Caco-2 (cell line): ENCODE measurements around the gene PFN4. TPM values are rescaled to one million over a fixed set of nuclear protein-coding genes. Genes with fewer than 3 reads are reported as not detected.
A peak's percentile ranks its signal among the peaks of the same experiment; 100 is the strongest.

Experiments
- BruUV-seq: library from RNA; stranded (reverse); fragments of 400-500 nt; replicated peaks from 2 replicates; lab custom pipeline; 2021; lab: Mats Ljungman, UMichigan
- CTCF ChIA-PET: fragments of 300-600 bp; sonication (Branson Sonifier 250); formaldehyde crosslinking; loops from one replicate; lab custom pipeline; 2022; ENCODE audit warnings: antibody characterized with exemption; lab: Charles Lee
- POLR2A ChIA-PET: fragments of 300-600 bp; sonication (Branson Sonifier 250); formaldehyde crosslinking; loops from one replicate; lab custom pipeline; 2022; ENCODE audit warnings: antibody characterized with exemption; lab: Charles Lee
- DNase-seq, 2 experiments: peaks; one replicate each; pipeline versions ENCODE4 v3.0.0 to v3.0.0-alpha.2; 2020 to 2022
- H3K27me3 ChIP-seq: replicated peaks from 2 replicates; pipeline ENCODE4 v1.6.0; 2011; ENCODE audit warnings: low read length; ENCODE audit not compliant: control insufficient read depth, insufficient read depth
- H3K36me3 ChIP-seq: 2 replicates; pipeline ENCODE4 v1.5.1; 2011; ENCODE audit warnings: low read length; ENCODE audit not compliant: control insufficient read depth, insufficient read depth
- H3K4me1 ChIP-seq: fragments of 250-450 bp; sonication (Bioruptor Pico); 2 replicates; pipeline ENCODE4 v1.5.1; 2020; ENCODE audit warnings: mild to moderate bottlenecking
- H3K4me3 ChIP-seq: 2 replicates; pipeline ENCODE4 v1.5.1; 2011; ENCODE audit warnings: low read depth, mild to moderate bottlenecking, control low read depth, low read length
- H3K9me3 ChIP-seq: fragments of 250-450 bp; sonication (Bioruptor Pico); 2 replicates; pipeline ENCODE4 v1.5.1; 2020; ENCODE audit warnings: mild to moderate bottlenecking, moderate library complexity
- H3K27ac Mint-ChIP-seq: one replicate; pipeline ENCODE4 v1.8.0; 2022; ENCODE audit warnings: mixed read lengths; ENCODE audit not compliant: unreplicated experiment
- H3K27me3 Mint-ChIP-seq: one replicate; pipeline ENCODE4 v1.8.0; 2022; ENCODE audit warnings: mixed read lengths; ENCODE audit not compliant: insufficient read depth, unreplicated experiment
- H3K36me3 Mint-ChIP-seq: one replicate; pipeline ENCODE4 v1.8.0; 2022; ENCODE audit warnings: mild to moderate bottlenecking, mixed read lengths; ENCODE audit not compliant: insufficient read depth, unreplicated experiment
- H3K4me1 Mint-ChIP-seq: one replicate; pipeline ENCODE4 v1.8.0; 2022; ENCODE audit warnings: low read depth, mixed read lengths; ENCODE audit not compliant: unreplicated experiment
- H3K4me3 Mint-ChIP-seq: one replicate; pipeline ENCODE4 v1.8.0; 2022; ENCODE audit warnings: mild to moderate bottlenecking, moderate library complexity, mixed read lengths; ENCODE audit not compliant: unreplicated experiment
- H3K9me3 Mint-ChIP-seq: one replicate; pipeline ENCODE4 v1.8.0; 2022; ENCODE audit warnings: mixed read lengths; ENCODE audit not compliant: unreplicated experiment
- CTCF ChIP-seq, 2 experiments: fragments of 200-600 bp in 1 of 2; IDR thresholded peaks; 1 replicate in 1 of 2; 2 replicates in 1 of 2; pipeline versions ENCODE4 v1.5.1 to v1.8.0; 2011 to 2022; ENCODE audit warnings: antibody characterized with exemption in 1 of 2, control low read depth in 1 of 2, inconsistent platforms in 1 of 2, low read depth in 1 of 2, low read length in 1 of 2, mild to moderate bottlenecking in 1 of 2, moderate library complexity in 1 of 2; ENCODE audit not compliant: insufficient read depth in 1 of 2, severe bottlenecking in 1 of 2, unreplicated experiment in 1 of 2
- intact Hi-C: fragments of 100-400 bp; cut with micrococcal nuclease; formaldehyde crosslinking; loops from one replicate; pipeline ENCODE4 v1.10.0; 2022; ENCODE audit not compliant: unreplicated experiment
- total RNA-seq: library from RNA; stranded (reverse); gene quantifications from 2 replicates; pipeline ENCODE4 v1.2.3, GENCODE V29; 2022

PFN4 gene
- total RNA-seq, 1 experiment from 2014 or later, result 1.4 TPM

- no peaks in the 10 kb centered on the region for H3K27me3 Mint-ChIP-seq
- H3K27ac Mint-ChIP-seq, result peak within 1 kb of the TSS; percentile 96
- peak within 1 kb of the TSS; percentile 72 for H3K4me3 ChIP-seq
- H3K4me1 Mint-ChIP-seq, result peaks cover 22% of the 10 kb centered on the region
- ChIA-PET CTCF (interaction anchor here (0.5 to 2.2 kb wide), 14 partner anchors 8 to 717 kb away, joined by 3 to 30 read pairs (median 4); partner anchors contain the start of genes ATAD2B, CENPO, FAM228B and FKBP1B), POLR2A (interaction anchor here (0.6 to 2.3 kb wide), 10 partner anchors 9 to 907 kb away, joined by 3 to 47 read pairs (median 6); partner anchors contain the start of genes ATAD2B, FAM228B, PFN4 and TP53I3)
- TSS peak; percentile 57 for BruUV-seq
- H3K36me3 Mint-ChIP-seq, result peaks cover 63% of the 10 kb centered on the region
- TF ChIP-seq CTCF (IDR thresholded peaks at IDR 0.05; ENCODE audit: insufficient read depth in 1 of 2, low read depth in 1 of 2, low read length in 1 of 2, severe bottlenecking in 1 of 2, unreplicated experiment in 1 of 2), result no peak
- H3K9me3 Mint-ChIP-seq, result no peaks in the 10 kb centered on the region
- intact Hi-C loops, result loop anchor here (1.0 to 2.0 kb wide), 7 partner anchors 8 to 149 kb away; partner anchors contain the start of genes ATAD2B, FAM228B, PFN4 and TP53I3
- H3K4me1 ChIP-seq, result peaks cover 17% of the 10 kb centered on the region
- peaks cover 2% of the 10 kb centered on the region for H3K36me3 ChIP-seq
- DNase-seq, result peak; percentile 100
- no peaks in the 10 kb centered on the region for H3K27me3 ChIP-seq
- no peaks in the 10 kb centered on the region for H3K9me3 ChIP-seq
- peak within 1 kb of the TSS; percentile 99 for H3K4me3 Mint-ChIP-seq
Observed at GRCh38 chr2:24075915-24076848, 47.0 kb downstream of the PFN4 start, which contains the start of gene SF3B6. SF3B6 (minus strand) TSS chr2:24076326; CDS start chr2:24076229, 97 bp downstream.

GRCh38 chr2:24075259-24075658 lies 47.9 kb downstream of the PFN4 start:
- peak overlapping the region; percentile 96 for H3K27ac Mint-ChIP-seq
- no peak for DNase-seq
- Histone ChIP-seq H3K9me3 (no peaks in the 10 kb centered on the region), H3K27me3 (no peaks in the 10 kb centered on the region), H3K36me3 (peaks cover 2% of the 10 kb centered on the region), H3K4me3 (peak overlapping the region; percentile 71), H3K4me1 (peaks cover 17% of the 10 kb centered on the region)
- CTCF ChIA-PET, result interaction anchor here (2.2 kb wide), 1 partner anchor 9 kb away, joined by 17 read pairs; the partner anchor contains the start of gene TP53I3
- no peaks in the 10 kb centered on the region for H3K9me3 Mint-ChIP-seq
- H3K36me3 Mint-ChIP-seq, result peaks cover 63% of the 10 kb centered on the region
- no peak for TF ChIP-seq CTCF (IDR thresholded peaks at IDR 0.05; ENCODE audit: insufficient read depth in 1 of 2, low read depth in 1 of 2, low read length in 1 of 2, severe bottlenecking in 1 of 2, unreplicated experiment in 1 of 2)
- peak overlapping the region; percentile 99 for H3K4me3 Mint-ChIP-seq
- intact Hi-C loops, result no loop called here
- POLR2A ChIA-PET, result no interaction called here
- H3K27me3 Mint-ChIP-seq, result no peaks in the 10 kb centered on the region
- H3K4me1 Mint-ChIP-seq, result peaks cover 22% of the 10 kb centered on the region
- BruUV-seq, result no TSS peak

- H3K9me3 ChIP-seq, result no peaks in the 10 kb centered on the region
- no peak overlapping the region for H3K4me3 ChIP-seq
- Mint-ChIP-seq H3K9me3 (no peaks in the 10 kb centered on the region), H3K27me3 (no peaks in the 10 kb centered on the region), H3K4me3 (no peak overlapping the region), H3K27ac (no peak overlapping the region), H3K4me1 (peaks cover 22% of the 10 kb centered on the region), H3K36me3 (peaks cover 66% of the 10 kb centered on the region)
- ChIA-PET CTCF (interaction anchor here (0.6 kb wide), 1 partner anchor 16 kb away, joined by 5 read pairs; no protein-coding TSS in a partner anchor), POLR2A (no interaction called here)
- peaks cover 17% of the 10 kb centered on the region for H3K4me1 ChIP-seq
- BruUV-seq, result no TSS peak
- no peak for DNase-seq
- H3K36me3 ChIP-seq, result peaks cover 5% of the 10 kb centered on the region
- TF ChIP-seq CTCF (IDR thresholded peaks at IDR 0.05; ENCODE audit: insufficient read depth in 1 of 2, low read depth in 1 of 2, low read length in 1 of 2, severe bottlenecking in 1 of 2, unreplicated experiment in 1 of 2), result no peak
- intact Hi-C loops, result no loop called here
- H3K27me3 ChIP-seq, result no peaks in the 10 kb centered on the region
Observed at GRCh38 chr2:24073816-24074215, 49.3 kb downstream of the PFN4 start.
